ENCODE results near the gene RRM2. TPM values are rescaled to one million over a fixed set of nuclear protein-coding genes. Genes with fewer than 3 reads are reported as not detected.

RRM2 gene
- total RNA-seq, 1 donor from 2014 or later: 2.1 TPM

GRCh38 chr2:10076988-10077527 lies 45.5 kb upstream of the RRM2 start:
- DNase-seq: no peak
- Histone ChIP-seq H3K27me3 (ENCODE audit: low read depth) (peaks cover 41% of the 10 kb centered on the region), H3K27ac (replicated peaks) (no peak overlapping the region), H3K4me1 (peaks cover 37% of the 10 kb centered on the region), H3K36me3 (no peaks in the 10 kb centered on the region), H3K4me3 (no peak overlapping the region), H3K9me3 (replicated peaks) (no peaks in the 10 kb centered on the region)
- intact Hi-C loops (cut with micrococcal nuclease): no loop called here
- TF ChIP-seq, protein P1, sequence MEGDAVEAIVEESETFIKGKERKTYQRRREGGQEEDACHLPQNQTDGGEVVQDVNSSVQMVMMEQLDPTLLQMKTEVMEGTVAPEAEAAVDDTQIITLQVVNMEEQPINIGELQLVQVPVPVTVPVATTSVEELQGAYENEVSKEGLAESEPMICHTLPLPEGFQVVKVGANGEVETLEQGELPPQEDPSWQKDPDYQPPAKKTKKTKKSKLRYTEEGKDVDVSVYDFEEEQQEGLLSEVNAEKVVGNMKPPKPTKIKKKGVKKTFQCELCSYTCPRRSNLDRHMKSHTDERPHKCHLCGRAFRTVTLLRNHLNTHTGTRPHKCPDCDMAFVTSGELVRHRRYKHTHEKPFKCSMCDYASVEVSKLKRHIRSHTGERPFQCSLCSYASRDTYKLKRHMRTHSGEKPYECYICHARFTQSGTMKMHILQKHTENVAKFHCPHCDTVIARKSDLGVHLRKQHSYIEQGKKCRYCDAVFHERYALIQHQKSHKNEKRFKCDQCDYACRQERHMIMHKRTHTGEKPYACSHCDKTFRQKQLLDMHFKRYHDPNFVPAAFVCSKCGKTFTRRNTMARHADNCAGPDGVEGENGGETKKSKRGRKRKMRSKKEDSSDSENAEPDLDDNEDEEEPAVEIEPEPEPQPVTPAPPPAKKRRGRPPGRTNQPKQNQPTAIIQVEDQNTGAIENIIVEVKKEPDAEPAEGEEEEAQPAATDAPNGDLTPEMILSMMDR (IDR thresholded peaks at IDR 0.05; ENCODE audit: borderline replicate concordance): no peak

DNA sequence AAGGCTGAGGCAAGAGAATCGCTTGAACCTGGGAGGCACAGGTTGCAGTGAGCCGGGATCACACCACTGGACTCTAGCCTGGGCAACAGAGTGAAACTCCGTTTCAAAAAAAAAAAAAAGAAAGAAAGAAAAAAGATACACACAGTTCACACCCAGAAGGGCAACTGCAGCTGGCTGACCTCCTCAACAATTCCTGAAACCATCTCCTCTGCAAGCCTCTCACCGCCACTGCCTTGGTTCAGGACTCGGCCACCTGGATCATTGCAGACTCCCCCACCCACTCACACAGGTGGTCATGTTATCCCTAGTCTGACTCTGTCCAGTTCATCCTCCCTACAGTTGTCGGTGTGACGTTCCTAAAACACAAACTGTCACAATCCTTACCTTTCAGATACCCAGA lies 44.5 kb upstream of the RRM2 start:
- DNase-seq: no peak

DNA sequence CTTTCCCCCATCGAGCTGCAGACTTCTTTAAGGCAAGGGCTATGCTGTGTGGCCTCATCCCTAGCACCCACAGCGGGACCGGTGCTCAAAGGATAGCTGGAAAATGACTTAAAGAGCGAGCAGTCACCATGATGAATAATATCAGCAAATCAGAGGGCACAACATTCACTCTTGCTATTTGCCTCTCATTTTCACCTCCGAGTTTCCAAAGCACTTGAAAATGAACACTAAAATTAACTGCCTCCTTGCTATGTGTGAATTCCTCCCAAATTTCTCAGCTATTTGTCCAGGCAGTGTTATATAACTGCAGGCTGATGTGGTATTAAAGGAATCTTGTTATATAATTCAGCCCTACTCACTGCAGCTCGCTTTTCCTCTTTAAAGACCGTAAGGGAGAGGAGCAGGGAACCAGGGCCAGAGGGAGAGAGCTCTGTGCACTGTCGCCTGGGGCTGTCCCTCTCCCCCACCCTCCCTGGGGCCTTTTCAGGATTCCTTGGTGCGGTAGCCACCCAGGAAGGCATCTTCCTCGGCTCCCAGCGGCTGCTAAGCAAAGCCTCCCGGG lies 43.8 kb upstream of the RRM2 start:
- DNase-seq: no peak
- TF ChIP-seq, protein P1 (IDR thresholded peaks at IDR 0.05; ENCODE audit: borderline replicate concordance): no peak
- Histone ChIP-seq H3K9me3 (replicated peaks) (no peaks in the 10 kb centered on the region), H3K27ac (replicated peaks) (peak overlapping the region; percentile 86), H3K27me3 (ENCODE audit: low read depth) (peaks cover 50% of the 10 kb centered on the region), H3K36me3 (no peaks in the 10 kb centered on the region), H3K4me1 (peaks cover 34% of the 10 kb centered on the region), H3K4me3 (peak overlapping the region; percentile 74)
- intact Hi-C loops (cut with micrococcal nuclease): no loop called here

More for the DNA sequence above, 44.5 kb upstream of the RRM2 start:
- Histone ChIP-seq H3K27me3 (ENCODE audit: low read depth) (peaks cover 50% of the 10 kb centered on the region), H3K9me3 (replicated peaks) (no peaks in the 10 kb centered on the region), H3K4me3 (no peak overlapping the region), H3K36me3 (no peaks in the 10 kb centered on the region), H3K4me1 (peaks cover 31% of the 10 kb centered on the region), H3K27ac (replicated peaks) (no peak overlapping the region)
- TF ChIP-seq, protein P1 (IDR thresholded peaks at IDR 0.05; ENCODE audit: borderline replicate concordance): no peak
- intact Hi-C loops (cut with micrococcal nuclease): no loop called here

GRCh38 chr2:10079266-10079869 lies 43.2 kb upstream of the RRM2 start:
- intact Hi-C loops (cut with micrococcal nuclease): no loop called here
- peak overlapping the region; percentile 74 for H3K4me3 ChIP-seq
- H3K36me3 ChIP-seq: no peaks in the 10 kb centered on the region
- H3K27me3 ChIP-seq (ENCODE audit: low read depth): peaks cover 56% of the 10 kb centered on the region
- no peaks in the 10 kb centered on the region for H3K9me3 ChIP-seq (replicated peaks)
- peak overlapping the region; percentile 86 for H3K27ac ChIP-seq (replicated peaks)
- TF ChIP-seq, protein P1 (IDR thresholded peaks at IDR 0.05; ENCODE audit: borderline replicate concordance): no peak
- DNase-seq: peak; percentile 54
- peaks cover 37% of the 10 kb centered on the region for H3K4me1 ChIP-seq

GRCh38 chr2:10079870-10080535 lies 42.5 kb upstream of the RRM2 start, which contains the start of gene CYS1:
CYS1 (minus strand) TSS chr2:10080411; CDS start chr2:10080223, 188 bp downstream.
- TF ChIP-seq, protein P1 (IDR thresholded peaks at IDR 0.05; ENCODE audit: borderline replicate concordance): peak; percentile 32
- no peaks in the 10 kb centered on the region for H3K36me3 ChIP-seq
- peaks cover 60% of the 10 kb centered on the region for H3K27me3 ChIP-seq (ENCODE audit: low read depth)
- intact Hi-C loops (cut with micrococcal nuclease): no loop called here
- H3K4me1 ChIP-seq: peaks cover 37% of the 10 kb centered on the region
- no peaks in the 10 kb centered on the region for H3K9me3 ChIP-seq (replicated peaks)
- H3K4me3 ChIP-seq: peak within 1 kb of the TSS; percentile 74
- H3K27ac ChIP-seq (replicated peaks): peak within 1 kb of the TSS; percentile 86
- no peak for DNase-seq
